Ovary (tissue), 9 donors: ENCODE measurements around the gene IVD. TPM values are rescaled to one million over a fixed set of nuclear protein-coding genes. Genes with fewer than 3 reads are reported as not detected.

ENCODE experiments used
- DNase-seq, 5 donors: peaks; one replicate each; pipeline ENCODE4 v3.0.0-alpha.2; 2019 to 2020
- H3K27ac ChIP-seq, 2 donors: fragments of 200-600 bp; one replicate each; pipeline versions ENCODE4 v1.5.1 to v1.8.0; 2019 to 2022
- H3K27me3 ChIP-seq: fragments of 200-600 bp; one replicate; pipeline ENCODE4 v1.8.0; 2022
- H3K36me3 ChIP-seq: fragments of 200-600 bp; sonication (generic); one replicate; pipeline ENCODE4 v1.5.1; 2019
- H3K4me1 ChIP-seq: one replicate; pipeline ENCODE4 v1.8.1; 2013; ENCODE audit warnings: mild to moderate bottlenecking, moderate library complexity; ENCODE audit not compliant: insufficient read depth
- H3K4me3 ChIP-seq: fragments of 200-600 bp; sonication (generic); one replicate; pipeline ENCODE4 v1.5.1; 2017
- H3K9me3 ChIP-seq, 2 donors: fragments of 200-600 bp in 1 of 2; sonication (generic) in 1 of 2; one replicate each; pipeline versions ENCODE4 v1.5.1 to v1.8.1; 2013 to 2019; ENCODE audit warnings: mild to moderate bottlenecking in 1 of 2, moderate library complexity in 1 of 2
- CTCF ChIP-seq, 3 donors: fragments of 450-650 bp in 2 of 3; fragments of 200-600 bp in 1 of 3; IDR thresholded peaks; one replicate each; pipeline versions ENCODE4 v1.5.1 to v1.8.0; 2016 to 2022; ENCODE audit warnings: antibody characterized with exemption in 3 of 3, mild to moderate bottlenecking in 1 of 3
- EP300 ChIP-seq: sonication (generic); formaldehyde crosslinking; IDR thresholded peaks from one replicate; pipeline ENCODE4 v1.6.1; 2017; ENCODE audit warnings: antibody characterized with exemption
- POLR2A ChIP-seq: fragments of 450-650 bp; IDR thresholded peaks from one replicate; pipeline ENCODE4 v1.6.1; 2017; ENCODE audit warnings: antibody characterized with exemption, mild to moderate bottlenecking, moderate library complexity
- WGBS, 3 donors: extraction: QIAGEN DNeasy Blood & Tissue Kit in 1 of 3; methylation state at CpG; one replicate each; pipeline versions ENCODE4 v1.1.5 to v1.1.7; 2013 to 2017; 5-methylcytosine and 5-hydroxymethylcytosine counted together
- intact Hi-C, 4 donors: fragments of 100-400 bp; cut with DNase I; formaldehyde crosslinking; loops; one replicate each; pipeline versions ENCODE4 v1.11.0 to v1.15.1; 2022 to 2023
- polyA plus RNA-seq, 2 donors: library from polyadenylated mRNA; stranded (reverse); fragments of 200-250 nt in 1 of 2; fragments of 350-450 nt in 1 of 2; fragmentation: Illumina TruSeq in 1 of 2; extraction: RNeasy Lipid Tissue Mini Kit (QIAGEN cat#74804) in 1 of 2; gene quantifications; one replicate each; pipeline ENCODE4 v1.2.3, GENCODE V29; 2013 to 2014
- total RNA-seq, 7 donors: library from RNA; depleted of rRNA in 2 of 7; stranded (reverse); fragments of >200 nt in 2 of 7; fragmentation: NEBNext Ultra II Directional in 3 of 7; extraction: Animal tissue kit (Norgen Biotek cat#: 25700) in 3 of 7; gene quantifications; one replicate each; pipeline versions ENCODE4 v1.1.0 to v1.2.4, GENCODE V29; 2016 to 2023
- donor health status: DM: no; HTN: no; CAD: no; lungs with moderate emphysema.
- donor health status: DM: no; HTN: no; CAD: no.
- donor health status: Bipolar disorder and iron deficiency.
- donor health status: DM: yes; HTN: yes; CAD: no.
- donor health status: DM: no; HTN: no; CAD: no.
- donor health status: DM: yes; HTN: yes; CAD: no.

IVD gene
- total and polyA plus RNA-seq, 9 donors: 51.5 to 105 (median 91.7) TPM

- TF ChIP-seq EP300 (no peak), CTCF (IDR thresholded peaks at IDR 0.05) (no peak), POLR2A (no peak)
- Histone ChIP-seq H3K4me1 (no peaks in the 10 kb centered on the region), H3K27ac (no peak overlapping the region), H3K9me3 (no peaks in the 10 kb centered on the region), H3K27me3 (no peaks in the 10 kb centered on the region), H3K36me3 (no peaks in the 10 kb centered on the region), H3K4me3 (no peak overlapping the region)
- no peak for DNase-seq
- intact Hi-C loops: loop anchor here in 1 of 4 donors (10.0 kb wide), 1 partner anchor 50 kb away; no protein-coding TSS in a partner anchor
- WGBS, 3 donors: 94 to 98% (median 94%) methylated on average over 3 of the region's 3 CpGs
These were observed 59.1 kb downstream of the IVD start for GRCh38 chr15:40464595-40465185.

GRCh38 chr15:40465939-40466338, 60.3 kb downstream of the IVD start:
- no peak for TF ChIP-seq EP300
- no peak for DNase-seq
- Histone ChIP-seq H3K27me3 (no peaks in the 10 kb centered on the region), H3K4me3 (no peak overlapping the region), H3K9me3 (no peaks in the 10 kb centered on the region), H3K27ac (no peak overlapping the region), H3K4me1 (no peaks in the 10 kb centered on the region), H3K36me3 (no peaks in the 10 kb centered on the region)
- 96 to 97% (median 96%) methylated on average over 10 of the region's 10 CpGs for WGBS, 3 donors
- intact Hi-C loops: loop anchor here in 1 of 4 donors (10.0 kb wide), 1 partner anchor 49 kb away; no protein-coding TSS in a partner anchor

- no peaks in the 10 kb centered on the region for H3K4me1 ChIP-seq
- no peaks in the 10 kb centered on the region for H3K36me3 ChIP-seq
- 65 to 74% (median 72%) methylated on average over 7 of the region's 7 CpGs for WGBS, 3 donors
- intact Hi-C loops: loop anchor here in 1 of 4 donors (10.0 kb wide), 1 partner anchor 48 kb away; no protein-coding TSS in a partner anchor
- no peak overlapping the region for H3K27ac ChIP-seq
- H3K4me3 ChIP-seq: no peak overlapping the region
- no peaks in the 10 kb centered on the region for H3K27me3 ChIP-seq
- DNase-seq: no peak
- H3K9me3 ChIP-seq: no peaks in the 10 kb centered on the region
- TF ChIP-seq EP300 (no peak), CTCF (IDR thresholded peaks at IDR 0.05) (no peak), POLR2A (no peak)
These were observed 61.0 kb downstream of the IVD start for GRCh38 chr15:40466426-40467260.

- no peaks in the 10 kb centered on the region for H3K9me3 ChIP-seq
- DNase-seq: no peak
- H3K27ac ChIP-seq: no peak overlapping the region
- H3K4me1 ChIP-seq: peaks cover 4% of the 10 kb centered on the region
- no peaks in the 10 kb centered on the region for H3K36me3 ChIP-seq
- intact Hi-C loops: loop anchor here in 1 of 4 donors (10.0 kb wide), 1 partner anchor 48 kb away; no protein-coding TSS in a partner anchor
- no peak overlapping the region for H3K4me3 ChIP-seq
- TF ChIP-seq EP300 (no peak), POLR2A (no peak), CTCF (IDR thresholded peaks at IDR 0.05) (no peak)
- H3K27me3 ChIP-seq: no peaks in the 10 kb centered on the region
These were observed 61.6 kb downstream of the IVD start for GRCh38 chr15:40467261-40467615.
